Mucosa of gallbladder (tissue), 1 donor: ENCODE measurements around the gene FCRL3. TPM values are rescaled to one million over a fixed set of nuclear protein-coding genes. Genes with fewer than 3 reads are reported as not detected.

ENCODE experiments used
- DNase-seq: peaks from one replicate; pipeline ENCODE4 v3.0.0-alpha.2; 2020; ENCODE audit warnings: low spot score
- total RNA-seq: library from RNA; stranded (reverse); gene quantifications from one replicate; pipeline ENCODE4 v1.2.1, GENCODE V29; 2021
- donor health status: DM: no; HTN: no; CAD: no.

The FCRL3 gene
- total RNA-seq, 1 donor from 2014 or later: 0.03 TPM

GRCh38 chr1:157682710-157683437 lies 17.7 kb downstream of the FCRL3 start:
- no peak for DNase-seq

GRCh38 chr1:157678721-157679120 lies 21.8 kb downstream of the FCRL3 start:
- DNase-seq: peak; percentile 19

DNA sequence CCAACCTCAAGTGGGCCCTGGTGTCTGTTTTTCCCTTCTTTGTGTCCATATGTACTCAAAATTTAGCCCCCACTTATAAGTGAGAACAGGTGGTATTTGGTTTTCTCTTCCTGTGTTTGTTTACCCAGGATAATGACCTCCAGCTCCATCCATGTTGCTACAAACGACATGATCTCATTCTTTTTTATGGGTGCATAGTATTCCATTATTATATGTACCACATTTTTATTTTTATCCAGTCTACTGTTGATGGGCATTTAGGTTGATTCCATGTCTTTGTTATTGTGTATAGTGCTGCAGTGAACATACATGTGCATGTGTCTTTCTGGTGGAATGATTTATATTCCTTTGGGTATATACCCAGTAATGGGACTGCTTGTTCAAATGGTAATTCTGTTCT lies 27.6 kb downstream of the FCRL3 start:
- no peak for DNase-seq

GRCh38 chr1:157671895-157672294 lies 28.7 kb downstream of the FCRL3 start:
- no peak for DNase-seq

GRCh38 chr1:157659576-157660247 lies 40.9 kb downstream of the FCRL3 start:
- no peak for DNase-seq

GRCh38 chr1:157658571-157658970 lies 42.0 kb downstream of the FCRL3 start:
- no peak for DNase-seq

GRCh38 chr1:157653494-157653873 lies 47.1 kb downstream of the FCRL3 start:
- no peak for DNase-seq

GRCh38 chr1:157652859-157653493 lies 47.6 kb downstream of the FCRL3 start:
- DNase-seq: no peak

DNA sequence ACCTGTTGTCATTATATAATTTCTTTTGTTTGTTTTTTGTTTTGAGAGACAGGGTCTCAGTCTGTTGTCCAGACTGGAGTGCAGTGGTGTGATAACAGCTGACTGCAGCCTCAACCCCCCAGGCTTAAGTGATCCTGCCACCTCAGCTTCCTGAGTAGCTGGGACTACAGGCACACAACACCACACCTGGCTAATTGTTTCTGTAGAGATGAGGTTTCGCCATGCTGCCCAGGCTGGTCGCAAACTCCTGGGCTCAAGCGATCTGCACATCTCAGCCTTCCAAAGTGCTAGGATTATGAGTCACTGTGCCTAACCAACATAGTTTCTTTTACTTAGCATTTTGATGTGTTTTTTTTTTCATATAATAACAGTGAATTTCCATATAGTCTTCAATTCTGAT lies 52.3 kb downstream of the FCRL3 start:
- no peak for DNase-seq

DNA sequence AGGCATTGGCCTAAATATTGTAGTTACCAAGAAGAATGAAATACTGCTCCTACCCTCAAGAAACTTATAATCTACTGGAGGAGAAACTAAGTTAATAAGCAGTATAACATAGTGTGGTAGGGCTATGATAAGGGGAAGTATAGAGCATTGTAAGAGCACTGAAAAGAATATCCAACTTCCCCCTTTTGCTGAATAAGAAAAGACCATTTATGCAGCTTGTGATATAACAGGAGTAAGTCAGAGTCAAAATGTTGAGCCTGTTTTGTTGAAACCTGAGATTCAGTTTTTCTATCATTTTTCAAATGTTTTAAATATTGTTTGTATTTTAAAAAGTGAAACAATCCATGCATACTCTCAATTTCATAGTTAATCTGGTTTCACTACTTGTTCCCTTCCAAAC lies 54.4 kb downstream of the FCRL3 start:
- no peak for DNase-seq

DNA sequence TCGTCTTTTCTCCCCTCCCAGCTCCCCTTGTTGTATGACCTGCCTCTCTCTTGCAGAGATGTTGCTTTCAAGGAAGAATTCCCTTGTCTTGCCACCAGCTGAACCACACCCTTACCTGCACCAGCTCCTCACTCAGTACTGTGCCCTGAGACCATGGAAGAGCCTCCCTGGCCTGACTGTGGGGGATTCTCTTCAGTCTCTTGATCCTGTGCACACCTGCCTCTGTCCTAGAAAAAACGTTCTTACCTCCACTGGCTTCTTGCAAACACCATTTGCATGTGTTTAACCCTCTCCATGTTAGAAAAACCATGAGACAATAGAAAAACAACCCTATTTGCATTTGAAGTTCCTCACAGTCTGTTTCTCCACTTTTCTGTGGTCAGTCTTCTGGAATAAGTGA lies 59.4 kb downstream of the FCRL3 start:
- no peak for DNase-seq

DNA sequence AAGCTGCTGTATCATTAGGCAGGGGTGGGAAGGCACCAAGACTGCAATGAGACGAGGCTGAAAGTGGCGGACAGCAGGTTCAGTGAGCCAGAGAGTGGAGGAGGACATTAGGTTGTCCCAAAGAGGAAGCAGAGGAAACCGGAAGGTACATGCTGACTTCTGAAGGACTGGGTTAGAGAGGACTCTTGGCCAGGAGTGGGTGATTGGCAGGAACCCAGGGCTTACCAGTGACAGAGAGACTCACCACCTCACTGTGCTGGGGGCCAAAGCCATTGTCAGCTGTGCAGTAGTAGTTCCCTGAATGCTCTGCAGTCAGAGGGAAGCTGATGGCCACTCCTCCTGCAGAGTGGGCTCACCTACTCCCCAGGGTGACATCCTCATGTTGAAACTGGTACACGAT lies 60.8 kb downstream of the FCRL3 start:
- no peak for DNase-seq

- DNase-seq: no peak
These were observed 71.8 kb downstream of the FCRL3 start for GRCh38 chr1:157628773-157629172.

Other genes with a start within 250 kb of the FCRL3 start
- 0.14 TPM for gene FCRL5, start 148.3 kb downstream of the FCRL3 start, total RNA-seq
- not detected for gene FCRL4, start 102.7 kb downstream of the FCRL3 start, total RNA-seq
- gene FCRL2, start 76.4 kb upstream of the FCRL3 start, total RNA-seq: 0.09 TPM
- gene FCRL1, start 119.4 kb upstream of the FCRL3 start, total RNA-seq: not detected
- gene CD5L, start 141.0 kb upstream of the FCRL3 start, total RNA-seq: not detected